K562 (cell line): ENCODE data around the gene CCDC159. TPM values are rescaled to one million over a fixed set of nuclear protein-coding genes. Genes with fewer than 3 reads are reported as not detected.

Source experiments
- CREBBP ChIP-seq: IDR thresholded peaks from one replicate; pipeline ENCODE4 v1.6.1; 2012; ENCODE audit warnings: low read depth, mild to moderate bottlenecking, control low read depth, inconsistent platforms, low read length
- DPF2 ChIP-seq: fragments of 450-650 bp; IDR thresholded peaks from 2 replicates; pipeline ENCODE4 v1.6.1; 2016
- ZNF263 ChIP-seq: sonication (generic); formaldehyde crosslinking; IDR thresholded peaks from 2 replicates; pipeline ENCODE4 v1.8.0; 2022; ENCODE audit warnings: mild to moderate bottlenecking, missing genetic modification reagents, borderline replicate concordance
- polyA plus RNA-seq, 8 experiments: library from polyadenylated mRNA; depleted of rRNA in 4 of 8; stranded (reverse) in 5 of 8; unstranded in 3 of 8; fragments of >200 nt; fragmentation: Nextera tagmentation in 2 of 8; fragmentation: Illumina TruSeq in 1 of 8; extraction: Ambion mirVana in 2 of 8; extraction: Trizol in 1 of 8; gene quantifications; 2 replicates each; pipeline versions ENCODE4 v1.2.1 to v1.2.3, GENCODE V29; 2011 to 2014; ENCODE audit warnings: inconsistent platforms in 1 of 8, missing spikeins in 1 of 8
- total RNA-seq, 7 experiments: library from RNA; depleted of rRNA in 6 of 7; stranded (reverse); fragments of >200 nt in 6 of 7; fragmentation: Illumina TruSeq in 2 of 7; extraction: Trizol in 2 of 7; gene quantifications; 2 replicates each; pipeline versions ENCODE4 v1.2.1 to v1.2.3, GENCODE V29; 2011 to 2021; ENCODE audit warnings: low replicate concordance in 1 of 7
- TF ChIP-seq, protein P1 (sequence below): fragments of 250-450 bp; sonication (Bioruptor Pico); IDR thresholded peaks from 2 replicates; pipeline ENCODE4 v1.9.0; 2021; ENCODE audit warnings: mild to moderate bottlenecking, inconsistent platforms
- TF ChIP-seq, protein P2 (sequence below): sonication (generic); formaldehyde crosslinking; IDR thresholded peaks from 2 replicates; pipeline ENCODE4 v1.9.0; 2022; ENCODE audit warnings: mild to moderate bottlenecking, missing genetic modification reagents

Gene CCDC159
- total and polyA plus RNA-seq, 9 of the 15 experiments (the other 6 are each of a cell fraction or from before 2014, with no cell fraction given), result 0.68 to 10.1 (median 4.7) TPM

DNA sequence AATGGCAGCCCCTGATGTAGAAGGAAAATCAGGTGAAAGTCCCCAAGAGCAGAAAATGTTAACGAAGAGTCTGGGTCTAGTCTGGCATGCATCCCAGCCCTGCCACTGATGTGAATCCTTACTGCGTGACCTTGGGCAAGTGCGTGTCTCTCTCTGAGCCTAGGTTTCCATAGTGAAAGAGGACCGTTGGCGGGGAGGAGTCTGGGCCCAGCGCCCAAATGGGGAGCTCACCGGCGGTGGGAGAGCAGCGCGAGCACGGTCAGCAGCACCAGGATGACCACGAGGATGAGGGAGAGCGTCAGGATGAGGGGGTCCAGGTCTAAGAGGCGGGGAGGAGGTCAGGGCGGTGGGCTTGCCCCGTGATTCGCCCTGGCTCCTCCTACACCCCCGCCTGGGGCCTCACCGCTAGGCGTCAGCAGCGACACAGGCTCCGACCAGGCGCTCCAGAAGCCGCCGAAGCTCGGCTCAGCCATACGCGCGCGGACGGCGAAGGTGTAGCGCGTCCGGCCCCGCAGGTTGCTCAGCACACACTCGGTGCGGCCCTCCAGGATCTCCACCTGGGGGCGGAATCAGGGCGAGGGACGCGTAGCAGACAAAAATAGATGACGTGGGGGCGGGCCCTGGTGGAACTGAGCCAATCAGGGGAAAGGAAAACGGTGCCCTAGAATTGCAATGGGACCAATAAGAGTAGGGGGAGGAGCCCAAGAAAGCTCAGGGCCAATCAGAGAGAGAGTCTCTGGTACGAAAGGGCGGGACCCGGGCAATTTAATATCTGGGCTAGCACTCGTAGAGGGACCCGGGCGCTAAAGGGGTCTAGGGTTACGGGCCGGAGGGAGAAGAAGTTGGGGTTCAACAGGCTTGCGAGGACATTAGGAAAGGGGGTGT is 34.6 kb downstream of the CCDC159 start (continued):
- TF ChIP-seq, protein P1, sequence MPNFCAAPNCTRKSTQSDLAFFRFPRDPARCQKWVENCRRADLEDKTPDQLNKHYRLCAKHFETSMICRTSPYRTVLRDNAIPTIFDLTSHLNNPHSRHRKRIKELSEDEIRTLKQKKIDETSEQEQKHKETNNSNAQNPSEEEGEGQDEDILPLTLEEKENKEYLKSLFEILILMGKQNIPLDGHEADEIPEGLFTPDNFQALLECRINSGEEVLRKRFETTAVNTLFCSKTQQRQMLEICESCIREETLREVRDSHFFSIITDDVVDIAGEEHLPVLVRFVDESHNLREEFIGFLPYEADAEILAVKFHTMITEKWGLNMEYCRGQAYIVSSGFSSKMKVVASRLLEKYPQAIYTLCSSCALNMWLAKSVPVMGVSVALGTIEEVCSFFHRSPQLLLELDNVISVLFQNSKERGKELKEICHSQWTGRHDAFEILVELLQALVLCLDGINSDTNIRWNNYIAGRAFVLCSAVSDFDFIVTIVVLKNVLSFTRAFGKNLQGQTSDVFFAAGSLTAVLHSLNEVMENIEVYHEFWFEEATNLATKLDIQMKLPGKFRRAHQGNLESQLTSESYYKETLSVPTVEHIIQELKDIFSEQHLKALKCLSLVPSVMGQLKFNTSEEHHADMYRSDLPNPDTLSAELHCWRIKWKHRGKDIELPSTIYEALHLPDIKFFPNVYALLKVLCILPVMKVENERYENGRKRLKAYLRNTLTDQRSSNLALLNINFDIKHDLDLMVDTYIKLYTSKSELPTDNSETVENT (CRISPR knock-in tag), result 0 out of 2 replicates have a peak, but pooled peaks have one; percentile 25
- TF ChIP-seq, protein P2, sequence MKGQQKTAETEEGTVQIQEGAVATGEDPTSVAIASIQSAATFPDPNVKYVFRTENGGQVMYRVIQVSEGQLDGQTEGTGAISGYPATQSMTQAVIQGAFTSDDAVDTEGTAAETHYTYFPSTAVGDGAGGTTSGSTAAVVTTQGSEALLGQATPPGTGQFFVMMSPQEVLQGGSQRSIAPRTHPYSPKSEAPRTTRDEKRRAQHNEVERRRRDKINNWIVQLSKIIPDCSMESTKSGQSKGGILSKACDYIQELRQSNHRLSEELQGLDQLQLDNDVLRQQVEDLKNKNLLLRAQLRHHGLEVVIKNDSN (CRISPR knock-in tag), result no peak
- no peak for TF ChIP-seq CREBBP
- TF ChIP-seq ZNF263 (CRISPR knock-in tag), result peak; percentile 51
- no peak for TF ChIP-seq DPF2
